GM13976 (cell line): Measurements from ENCODE around the gene HDAC7.

Experiments used
- DNase-seq: peaks from one replicate; pipeline ENCODE4 v3.0.0; 2012; ENCODE audit warnings: low spot score
- in situ Hi-C: fragments of 300-500 bp; cut with MboI; formaldehyde crosslinking; loops from one replicate; pipeline ENCODE4 v1.12.0; 2022; ENCODE audit warnings: low sequenced_read_pairs, mixed read lengths, inconsistent platforms; ENCODE audit not compliant: unreplicated experiment
- TF ChIP-seq, protein P1 (sequence below): IDR thresholded peaks from 2 replicates; pipeline ENCODE4 v1.5.1; 2012; ENCODE audit warnings: borderline replicate concordance, mild to moderate bottlenecking; ENCODE audit not compliant: insufficient read depth; ENCODE audit errors: extremely low read depth, missing control alignments, control extremely low read depth

The HDAC7 gene

DNA sequence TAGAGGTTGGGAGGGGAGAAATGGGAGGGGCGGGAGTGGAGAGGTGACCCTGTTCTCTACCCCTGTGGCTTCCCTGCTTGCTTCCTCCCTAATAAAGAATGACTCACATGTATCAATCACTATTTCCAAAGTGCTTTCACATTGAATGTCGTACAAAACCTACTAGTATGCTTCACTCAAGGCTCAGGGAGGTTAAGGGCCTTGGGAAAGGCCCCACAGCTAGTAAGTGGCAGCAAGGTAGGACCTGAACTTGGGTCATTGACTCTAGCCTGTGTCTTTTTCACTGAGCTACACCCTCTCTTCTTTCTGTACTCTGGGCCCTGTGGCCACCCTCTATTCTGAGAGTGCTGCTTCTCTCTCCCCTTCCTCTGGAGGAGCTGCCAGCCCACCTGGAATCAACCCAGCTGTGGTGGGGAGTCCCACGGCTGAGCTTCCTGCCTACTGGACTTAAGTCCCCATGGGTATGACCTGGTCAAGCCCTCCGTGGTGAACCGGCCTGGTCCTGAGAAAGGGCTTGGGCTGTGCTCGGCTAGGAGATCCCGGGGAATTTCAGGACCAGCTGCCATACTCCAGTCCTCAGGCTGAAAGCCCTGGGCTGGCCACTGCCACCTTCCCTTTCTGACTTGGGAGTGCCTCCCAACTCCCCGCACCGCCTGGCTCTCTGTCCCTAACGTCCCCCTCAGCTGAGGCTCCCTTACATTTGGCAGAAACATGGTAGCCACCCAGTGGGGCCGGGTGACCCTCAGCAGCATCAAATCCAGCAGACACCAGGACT lies 33.6 kb downstream of the HDAC7 start:
- in situ Hi-C loops: no loop called here
- TF ChIP-seq, protein P1, sequence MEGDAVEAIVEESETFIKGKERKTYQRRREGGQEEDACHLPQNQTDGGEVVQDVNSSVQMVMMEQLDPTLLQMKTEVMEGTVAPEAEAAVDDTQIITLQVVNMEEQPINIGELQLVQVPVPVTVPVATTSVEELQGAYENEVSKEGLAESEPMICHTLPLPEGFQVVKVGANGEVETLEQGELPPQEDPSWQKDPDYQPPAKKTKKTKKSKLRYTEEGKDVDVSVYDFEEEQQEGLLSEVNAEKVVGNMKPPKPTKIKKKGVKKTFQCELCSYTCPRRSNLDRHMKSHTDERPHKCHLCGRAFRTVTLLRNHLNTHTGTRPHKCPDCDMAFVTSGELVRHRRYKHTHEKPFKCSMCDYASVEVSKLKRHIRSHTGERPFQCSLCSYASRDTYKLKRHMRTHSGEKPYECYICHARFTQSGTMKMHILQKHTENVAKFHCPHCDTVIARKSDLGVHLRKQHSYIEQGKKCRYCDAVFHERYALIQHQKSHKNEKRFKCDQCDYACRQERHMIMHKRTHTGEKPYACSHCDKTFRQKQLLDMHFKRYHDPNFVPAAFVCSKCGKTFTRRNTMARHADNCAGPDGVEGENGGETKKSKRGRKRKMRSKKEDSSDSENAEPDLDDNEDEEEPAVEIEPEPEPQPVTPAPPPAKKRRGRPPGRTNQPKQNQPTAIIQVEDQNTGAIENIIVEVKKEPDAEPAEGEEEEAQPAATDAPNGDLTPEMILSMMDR: no peak
- no peak for DNase-seq

DNA sequence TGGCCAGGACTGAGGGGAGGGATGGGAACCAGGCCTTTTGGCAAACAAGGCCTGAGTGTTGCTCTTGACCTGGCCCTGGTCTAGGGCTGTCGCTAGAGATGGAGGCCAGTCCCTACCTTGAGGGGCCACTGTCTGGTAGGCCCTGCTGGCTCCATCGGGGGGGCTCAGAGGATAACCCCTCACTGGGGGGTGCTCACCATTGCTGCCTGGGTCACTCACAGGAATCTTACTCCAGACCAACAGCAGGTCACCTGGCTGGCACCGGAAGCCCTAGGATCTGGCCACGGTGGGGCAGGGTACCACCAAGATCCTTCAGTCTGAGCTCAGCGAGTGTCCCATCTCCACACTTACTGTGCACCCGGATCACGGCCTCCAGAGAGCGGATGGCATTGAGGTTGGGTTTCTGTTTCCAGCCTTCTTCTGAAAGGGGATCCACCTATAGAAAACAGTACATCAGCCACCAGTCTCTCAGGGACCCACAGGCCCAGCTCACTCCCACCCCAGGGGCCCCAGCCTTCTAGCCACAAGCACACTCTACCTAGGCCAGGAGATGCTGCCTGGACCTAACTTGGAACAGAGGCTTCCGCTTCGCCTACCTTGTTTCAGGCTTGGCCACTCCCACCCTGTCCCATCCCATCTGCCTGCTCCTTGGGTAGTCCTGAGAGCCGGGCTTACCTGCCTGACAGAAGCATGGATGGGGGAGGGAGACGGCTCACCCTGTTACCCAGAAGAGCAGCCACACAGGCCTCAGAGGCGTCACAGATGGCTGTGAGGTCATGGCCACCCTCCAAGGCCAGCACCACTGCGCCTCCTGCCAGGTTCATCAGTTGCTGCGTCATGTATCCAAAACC lies 34.4 kb downstream of the HDAC7 start:
- in situ Hi-C loops: no loop called here
- TF ChIP-seq, protein P1: no peak
- DNase-seq: no peak

DNA sequence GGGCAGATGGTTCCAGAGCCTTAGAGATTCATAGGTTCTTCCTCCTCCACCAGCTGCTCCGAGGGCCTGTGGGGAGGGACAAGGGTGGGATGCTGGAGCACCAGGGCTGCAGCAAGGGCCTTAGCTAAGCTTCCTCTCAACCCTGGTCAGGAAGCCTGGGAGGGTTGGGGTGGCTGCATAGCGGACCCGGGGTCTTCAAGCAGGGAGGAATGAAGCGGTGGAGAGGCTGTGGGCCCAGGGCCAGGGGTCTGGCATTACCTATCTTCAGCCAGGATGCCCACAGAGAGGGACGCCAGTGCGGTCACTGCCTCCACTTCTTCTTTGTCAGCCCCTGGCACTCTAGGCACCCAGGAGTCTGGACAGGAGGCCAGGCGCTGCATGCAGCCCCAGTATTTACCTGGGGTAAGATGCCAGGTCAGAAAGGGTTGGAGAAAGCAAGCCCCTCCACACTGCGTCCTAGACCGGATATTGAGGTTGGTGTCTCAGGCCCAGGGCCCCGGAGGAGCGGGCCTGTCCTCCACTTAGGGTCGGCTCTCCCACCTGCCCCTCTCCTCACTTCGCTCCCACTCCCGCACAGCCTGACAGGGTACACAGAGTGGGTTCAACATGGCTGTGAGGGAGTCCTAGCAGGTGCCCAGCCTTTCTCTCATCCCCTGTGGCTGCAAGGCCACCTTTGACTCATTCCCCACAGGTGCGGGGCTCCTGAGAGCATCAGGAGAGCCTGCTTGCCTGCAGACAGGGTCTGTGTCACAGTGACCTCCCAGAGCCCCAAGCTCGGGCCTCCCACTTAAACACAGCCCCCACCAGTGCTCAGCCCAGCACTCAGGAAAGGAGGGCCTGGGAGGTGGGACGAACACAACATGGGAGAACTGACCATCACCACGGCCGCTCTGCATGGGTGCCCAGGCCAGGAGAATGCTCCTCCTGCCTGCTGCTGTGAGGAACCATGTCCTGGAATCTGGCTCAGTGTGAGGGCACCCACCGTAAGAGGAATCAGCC lies 35.6 kb downstream of the HDAC7 start:
- in situ Hi-C loops: no loop called here
- TF ChIP-seq, protein P1: no peak
- DNase-seq: no peak

DNA sequence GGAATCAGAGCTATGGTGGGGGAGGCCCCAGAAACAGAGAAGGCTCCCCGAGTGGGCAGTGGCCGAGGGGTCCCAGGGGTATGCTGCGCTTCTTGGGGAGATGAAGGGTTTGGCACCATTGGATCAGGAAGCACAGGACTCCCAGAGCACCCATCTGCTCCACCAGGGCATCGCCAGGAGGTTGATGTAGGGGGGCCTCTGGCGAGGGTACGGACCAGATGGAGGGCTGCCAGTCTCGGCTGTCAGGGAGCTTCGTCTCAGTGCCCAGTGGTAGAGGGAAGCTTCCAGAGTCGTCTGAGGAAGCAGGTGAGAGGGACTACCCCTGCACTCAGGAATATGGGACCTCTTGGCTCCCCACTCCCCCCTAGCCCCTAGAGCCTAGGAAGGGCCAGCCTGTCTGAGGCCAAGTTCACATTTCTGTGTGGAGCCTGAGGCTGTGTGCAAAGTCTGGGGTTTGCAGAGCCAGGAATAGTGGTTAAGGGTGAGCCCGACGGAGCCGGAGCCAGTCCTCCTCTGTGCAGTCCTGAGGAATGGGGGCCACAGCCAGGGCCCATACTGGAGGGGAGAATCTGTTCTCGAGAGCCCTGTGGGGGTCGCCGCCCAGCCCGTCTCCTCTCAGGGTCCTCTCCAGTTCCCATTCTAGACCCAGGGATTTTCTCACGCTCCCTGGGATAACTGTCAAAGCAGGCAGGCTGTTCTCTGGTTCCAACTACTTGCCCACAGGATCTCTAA lies 36.5 kb downstream of the HDAC7 start:
- in situ Hi-C loops: no loop called here
- DNase-seq: no peak
- TF ChIP-seq, protein P1: no peak

DNA sequence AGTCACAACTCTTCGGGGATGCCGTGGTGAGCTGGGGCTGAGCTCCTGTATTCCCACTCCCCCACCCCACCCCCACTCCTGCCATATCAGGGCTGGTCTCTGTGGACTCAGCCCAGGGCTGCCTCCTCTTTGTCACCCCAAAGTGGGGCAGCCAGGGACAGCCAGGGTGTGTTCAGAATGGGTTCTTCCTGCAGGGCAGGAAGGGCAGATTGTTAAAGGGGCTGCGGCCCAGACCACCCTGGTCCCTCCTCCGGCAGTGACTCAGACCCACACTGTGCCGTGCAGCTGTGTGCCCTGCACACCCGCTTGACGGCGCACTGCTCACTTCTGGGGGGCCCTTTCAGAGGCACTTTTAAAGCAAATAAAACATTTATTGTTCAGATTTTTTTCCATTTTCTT lies 37.3 kb downstream of the HDAC7 start:
- TF ChIP-seq, protein P1: no peak
- in situ Hi-C loops: no loop called here
- no peak for DNase-seq
